Keratinocyte (primary cell): ENCODE measurements around the gene PRKN. TPM values are rescaled to one million over a fixed set of nuclear protein-coding genes. Genes with fewer than 3 reads are reported as not detected.

Experiments used
- DNase-seq: peaks from one replicate; pipeline ENCODE4 v3.0.0-alpha.2; 2011; ENCODE audit warnings: low read depth, missing footprints, low spot score
- FAIRE-seq: peaks from 2 replicates; lab custom pipeline; 2011; peaks lifted over from hg19 to GRCh38; lab: Jason Lieb, UNC
- H2AFZ ChIP-seq: 2 replicates; pipeline ENCODE4 v1.6.0; 2012; ENCODE audit warnings: low read length, control low read depth, inconsistent platforms; ENCODE audit not compliant: control insufficient read depth
- H3K27ac ChIP-seq: 2 replicates; pipeline ENCODE4 v1.5.1; 2011; ENCODE audit warnings: low read length; ENCODE audit not compliant: control insufficient read depth, insufficient read depth
- H3K27me3 ChIP-seq: 3 replicates; pipeline ENCODE4 v1.6.0; 2011; ENCODE audit warnings: low read length; ENCODE audit not compliant: control insufficient read depth, insufficient read depth; ENCODE audit errors: extremely low read depth
- H3K36me3 ChIP-seq, 2 experiments: 2 replicates in 1 of 2; 3 replicates in 1 of 2; pipeline ENCODE4 v1.5.1; 2011; ENCODE audit warnings: low read length in 2 of 2, mild to moderate bottlenecking in 1 of 2; ENCODE audit not compliant: control insufficient read depth in 2 of 2, insufficient read depth in 2 of 2; ENCODE audit errors: extremely low read depth in 1 of 2
- H3K4me1 ChIP-seq: 3 replicates; pipeline ENCODE4 v1.5.1; 2011; ENCODE audit warnings: low read length; ENCODE audit not compliant: control insufficient read depth, insufficient read depth; ENCODE audit errors: extremely low read depth
- H3K4me2 ChIP-seq: 3 replicates; pipeline ENCODE4 v1.6.0; 2011; ENCODE audit warnings: low read depth, low read length; ENCODE audit not compliant: control insufficient read depth, insufficient read depth; ENCODE audit errors: extremely low read depth
- H3K4me3 ChIP-seq, 3 experiments: fragments of 200-600 bp in 1 of 3; sonication (generic) in 1 of 3; 2 replicates in 2 of 3; 3 replicates in 1 of 3; pipeline ENCODE4 v1.5.1; 2011 to 2016; ENCODE audit warnings: low read length in 3 of 3, mild to moderate bottlenecking in 3 of 3, control low read depth in 2 of 3, inconsistent platforms in 1 of 3, low read depth in 1 of 3, mixed read lengths in 1 of 3, mixed run types in 1 of 3, moderate library complexity in 1 of 3; ENCODE audit not compliant: control insufficient read depth in 2 of 3, insufficient read depth in 2 of 3; ENCODE audit errors: extremely low read depth in 1 of 3
- H3K79me2 ChIP-seq: 2 replicates; pipeline ENCODE4 v1.6.0; 2012; ENCODE audit warnings: low read length; ENCODE audit not compliant: control insufficient read depth, insufficient read depth
- H3K9ac ChIP-seq: 3 replicates; pipeline ENCODE4 v1.6.0; 2011; ENCODE audit warnings: low read length; ENCODE audit not compliant: control insufficient read depth, insufficient read depth; ENCODE audit errors: extremely low read depth
- H3K9me1 ChIP-seq: 3 replicates; pipeline ENCODE4 v1.6.0; 2011; ENCODE audit warnings: low read length; ENCODE audit not compliant: control insufficient read depth, insufficient read depth; ENCODE audit errors: extremely low read depth
- H3K9me3 ChIP-seq: 2 replicates; pipeline ENCODE4 v1.5.1; 2012; ENCODE audit warnings: low read depth, low read length; ENCODE audit not compliant: control insufficient read depth
- H4K20me1 ChIP-seq: 3 replicates; pipeline ENCODE4 v1.6.0; 2011; ENCODE audit warnings: low read length; ENCODE audit not compliant: control insufficient read depth, insufficient read depth; ENCODE audit errors: extremely low read depth
- EZH2 ChIP-seq: IDR thresholded peaks from one replicate; pipeline ENCODE4 v1.6.1; 2012; ENCODE audit warnings: inconsistent platforms, mild to moderate bottlenecking, low read length, moderate library complexity
- dilution Hi-C: fragments of 300-500 bp; cut with MboI; formaldehyde crosslinking; loops from one replicate; pipeline ENCODE4 v1.7.0; 2020; ENCODE audit warnings: low sequenced_read_pairs; ENCODE audit not compliant: extremely low pct_ligation_motif_present
- polyA plus RNA-seq, 5 experiments: library from polyadenylated mRNA; depleted of rRNA in 3 of 5; stranded (reverse) in 3 of 5; stranded (forward) in 1 of 5; unstranded in 1 of 5; fragments of >200 nt; gene quantifications; 1 replicate in 1 of 5; 2 replicates in 3 of 5; 3 replicates in 1 of 5; pipeline versions ENCODE4 v1.2.1 to v1.2.3, GENCODE V29; 2011 to 2012; ENCODE audit warnings: missing spikeins in 2 of 5, low read depth in 1 of 5, low replicate concordance in 1 of 5
- TF ChIP-seq, protein P1 (sequence below), 3 experiments: IDR thresholded peaks in 1 of 3; conservative IDR thresholded peaks in 1 of 3; optimal IDR thresholded peaks in 1 of 3; 2 replicates in 2 of 3; 3 replicates in 1 of 3; pipeline versions ENCODE3 to v1.5.1; 2011; ENCODE audit warnings: low read length in 3 of 3, mild to moderate bottlenecking in 3 of 3, moderate library complexity in 2 of 3, control low read depth in 1 of 3, inconsistent platforms in 1 of 3; ENCODE audit not compliant: insufficient read depth in 2 of 3; ENCODE audit errors: extremely low read depth in 1 of 3

PRKN gene
- polyA plus RNA-seq, 1 donor (not counting 4 experiments of a cell fraction or from before 2014, with no cell fraction given), result 0.67 TPM

DNA sequence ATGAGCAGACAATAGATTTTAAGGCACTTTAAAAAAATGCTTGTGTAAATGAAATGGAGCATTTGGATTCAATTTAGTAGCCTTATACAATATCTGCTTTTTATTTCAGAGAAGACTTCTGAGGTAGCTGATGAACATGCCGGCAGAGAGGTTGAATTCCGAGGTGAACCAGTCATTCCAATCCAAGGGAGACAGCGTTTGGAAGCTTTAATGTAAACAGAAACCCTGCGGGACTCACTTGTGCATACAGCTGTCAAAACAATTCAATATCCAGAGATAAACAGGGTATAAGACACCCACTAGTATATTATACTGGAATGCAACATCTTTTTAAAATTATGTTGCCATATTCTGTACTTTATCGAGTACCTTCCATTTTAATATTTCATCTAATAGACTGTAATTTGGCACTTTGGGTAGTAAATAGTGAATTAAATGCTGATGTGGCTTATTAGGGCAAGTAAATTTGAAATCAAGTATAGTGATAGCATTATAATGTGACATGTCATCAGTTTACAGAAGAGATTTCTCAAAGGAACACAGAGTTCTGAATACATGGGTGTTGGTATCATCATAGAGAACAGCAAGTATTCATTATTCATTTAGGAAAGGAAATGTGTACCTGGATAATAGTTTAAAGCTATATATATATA is 347.7 kb downstream of the PRKN start:
- FAIRE-seq (no peak), DNase-seq (no peak)
- Histone ChIP-seq H3K9me1 (no peaks in the 10 kb centered on the region), H3K27me3 (no peaks in the 10 kb centered on the region), H3K4me1 (no peaks in the 10 kb centered on the region), H3K9me3 (no peaks in the 10 kb centered on the region), H3K9ac (no peak overlapping the region), H3K4me2 (no peak overlapping the region), H3K27ac (no peak overlapping the region), H2AFZ (no peak overlapping the region), H3K4me3 (no peak overlapping the region), H3K79me2 (no peaks in the 10 kb centered on the region), H3K36me3 (no peaks in the 10 kb centered on the region), H4K20me1 (no peaks in the 10 kb centered on the region)
- TF ChIP-seq, protein P1, sequence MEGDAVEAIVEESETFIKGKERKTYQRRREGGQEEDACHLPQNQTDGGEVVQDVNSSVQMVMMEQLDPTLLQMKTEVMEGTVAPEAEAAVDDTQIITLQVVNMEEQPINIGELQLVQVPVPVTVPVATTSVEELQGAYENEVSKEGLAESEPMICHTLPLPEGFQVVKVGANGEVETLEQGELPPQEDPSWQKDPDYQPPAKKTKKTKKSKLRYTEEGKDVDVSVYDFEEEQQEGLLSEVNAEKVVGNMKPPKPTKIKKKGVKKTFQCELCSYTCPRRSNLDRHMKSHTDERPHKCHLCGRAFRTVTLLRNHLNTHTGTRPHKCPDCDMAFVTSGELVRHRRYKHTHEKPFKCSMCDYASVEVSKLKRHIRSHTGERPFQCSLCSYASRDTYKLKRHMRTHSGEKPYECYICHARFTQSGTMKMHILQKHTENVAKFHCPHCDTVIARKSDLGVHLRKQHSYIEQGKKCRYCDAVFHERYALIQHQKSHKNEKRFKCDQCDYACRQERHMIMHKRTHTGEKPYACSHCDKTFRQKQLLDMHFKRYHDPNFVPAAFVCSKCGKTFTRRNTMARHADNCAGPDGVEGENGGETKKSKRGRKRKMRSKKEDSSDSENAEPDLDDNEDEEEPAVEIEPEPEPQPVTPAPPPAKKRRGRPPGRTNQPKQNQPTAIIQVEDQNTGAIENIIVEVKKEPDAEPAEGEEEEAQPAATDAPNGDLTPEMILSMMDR (optimal IDR thresholded peaks at IDR 0.05 in 1 of 3, IDR thresholded peaks at IDR 0.05 in 1 of 3, conservative IDR thresholded peaks at IDR 0.05 in 1 of 3; ENCODE audit: extremely low read depth in 1 of 3, insufficient read depth in 2 of 3, low read length in 3 of 3), result no peak
- TF ChIP-seq EZH2, result no peak
- dilution Hi-C loops, result no loop called here

DNA sequence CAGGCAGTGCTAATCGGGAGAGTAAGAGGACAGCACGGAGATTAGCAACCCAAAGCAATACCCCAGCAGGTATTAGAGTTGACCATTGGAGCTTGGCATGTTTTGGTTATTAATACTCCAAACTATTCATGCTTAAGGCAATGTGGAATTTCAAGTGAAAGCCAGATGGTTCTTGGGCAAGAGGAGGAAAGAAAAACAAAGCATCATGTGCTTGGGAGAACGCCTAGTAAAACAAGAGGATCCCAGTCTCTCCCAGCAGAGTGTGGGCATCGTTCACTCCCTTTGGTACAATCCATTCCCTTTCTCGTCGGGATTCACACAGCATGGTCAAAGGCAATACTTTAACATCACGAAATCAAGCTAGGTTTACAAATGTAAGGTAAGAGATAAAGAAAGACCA is 349.8 kb downstream of the PRKN start:
- Histone ChIP-seq H3K27me3 (no peaks in the 10 kb centered on the region), H3K27ac (no peak overlapping the region), H3K9me3 (no peaks in the 10 kb centered on the region), H3K36me3 (no peaks in the 10 kb centered on the region), H3K4me3 (no peak overlapping the region), H3K4me2 (no peak overlapping the region), H3K4me1 (no peaks in the 10 kb centered on the region), H3K9me1 (no peaks in the 10 kb centered on the region), H2AFZ (no peak overlapping the region), H4K20me1 (no peaks in the 10 kb centered on the region), H3K9ac (no peak overlapping the region), H3K79me2 (no peaks in the 10 kb centered on the region)
- no peak for TF ChIP-seq EZH2
- TF ChIP-seq, protein P1 (optimal IDR thresholded peaks at IDR 0.05 in 1 of 3, IDR thresholded peaks at IDR 0.05 in 1 of 3, conservative IDR thresholded peaks at IDR 0.05 in 1 of 3; ENCODE audit: extremely low read depth in 1 of 3, insufficient read depth in 2 of 3, low read length in 3 of 3), result no peak
- dilution Hi-C loops, result no loop called here
- no peak for FAIRE-seq
- DNase-seq, result no peak
